Measurements from ENCODE around the gene FAM43B.

- no peak for TF ChIP-seq EP300 (IDR thresholded peaks at IDR 0.05; ENCODE audit: borderline replicate concordance)
- TF ChIP-seq MAX (IDR thresholded peaks at IDR 0.05): no peak
- no peak for TF ChIP-seq REST (IDR thresholded peaks at IDR 0.05; ENCODE audit: low read depth)
- no peak for TF ChIP-seq TCF12 (IDR thresholded peaks at IDR 0.05; ENCODE audit: low read depth)
- TF ChIP-seq CEBPB (IDR thresholded peaks at IDR 0.05): no peak
- TF ChIP-seq TAF1 (IDR thresholded peaks at IDR 0.05; ENCODE audit: low read depth): no peak
- no peak for TF ChIP-seq YY1 (IDR thresholded peaks at IDR 0.05; ENCODE audit: low read depth)
- no peak for TF ChIP-seq TEAD4 (IDR thresholded peaks at IDR 0.05)
- no peak for TF ChIP-seq NFIC (IDR thresholded peaks at IDR 0.05)
- TF ChIP-seq ZBTB7A (IDR thresholded peaks at IDR 0.05; ENCODE audit: low read depth): no peak
- no peak for TF ChIP-seq RAD21 (IDR thresholded peaks at IDR 0.05; ENCODE audit: low read depth)
- TF ChIP-seq FOXM1 (IDR thresholded peaks at IDR 0.05; ENCODE audit: borderline replicate concordance, low read depth): no peak
- no peak for TF ChIP-seq USF1 (IDR thresholded peaks at IDR 0.05)
- no peak for TF ChIP-seq EGR1 (IDR thresholded peaks at IDR 0.05)
Measured at GRCh38 chr1:20533635-20534034, 18.7 kb upstream of the FAM43B start.
